Measurements from ENCODE around the gene SH3RF3.

Gene SH3RF3

DNA sequence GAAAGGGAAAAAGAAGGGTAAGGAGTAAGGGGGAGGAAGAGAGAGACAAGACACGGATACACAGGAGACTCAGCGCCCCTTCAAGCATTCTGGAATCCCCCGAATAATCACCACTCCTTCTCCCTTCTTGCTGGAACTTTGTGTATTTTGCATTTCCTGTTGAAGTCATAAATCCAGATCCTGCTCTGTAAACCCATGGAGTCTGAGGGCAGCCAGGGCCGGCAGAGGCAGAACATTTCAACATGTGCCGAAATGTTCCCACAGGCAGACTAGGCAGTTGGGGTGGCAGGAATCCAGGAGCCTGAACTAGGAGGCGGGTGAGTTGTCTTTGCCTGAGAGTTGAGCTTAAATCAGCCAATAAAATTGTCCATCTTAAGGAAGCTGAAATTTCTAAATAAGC lies 193.1 kb downstream of the SH3RF3 start:
- no peak for DNase-seq

DNA sequence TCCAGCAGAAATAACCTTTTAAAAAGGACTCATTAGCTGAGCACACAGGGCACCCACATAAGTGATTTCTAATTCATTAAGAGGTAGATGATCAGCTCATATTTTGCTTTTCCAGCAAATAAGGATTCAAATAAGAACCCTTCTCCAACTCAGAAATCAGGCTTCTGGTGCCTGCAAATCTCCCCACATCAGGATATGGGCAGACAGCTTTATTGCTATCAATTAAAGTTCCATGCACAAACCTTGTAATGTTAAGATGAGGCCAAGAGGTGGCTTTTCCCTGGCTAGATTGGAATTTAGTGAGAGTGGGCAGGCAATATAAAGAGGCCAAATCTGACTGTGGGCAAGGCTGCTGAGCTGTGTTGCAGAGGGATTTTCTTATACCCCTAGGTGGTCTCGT lies 193.6 kb downstream of the SH3RF3 start:
- DNase-seq = no peak

DNA sequence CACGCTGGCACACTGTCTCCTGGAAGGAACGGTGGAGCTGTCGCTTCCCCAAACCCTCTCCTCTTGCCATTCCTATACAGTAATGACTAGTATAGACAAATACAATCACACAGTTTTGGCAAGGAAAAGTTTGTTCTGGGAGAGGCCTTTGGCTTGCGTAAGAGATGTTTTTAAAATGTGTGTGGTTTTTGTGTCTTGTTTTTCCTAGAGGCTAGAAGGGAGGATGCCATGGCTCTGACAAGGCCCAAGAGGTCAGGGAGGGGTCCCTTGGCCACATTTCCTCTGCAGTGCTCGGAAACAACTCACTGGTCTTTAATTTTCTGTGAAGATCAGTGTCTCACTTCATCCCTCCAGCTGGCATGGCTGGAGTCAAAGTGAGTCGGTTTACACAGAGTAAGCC lies 195.9 kb downstream of the SH3RF3 start:
- no peak for DNase-seq

DNA sequence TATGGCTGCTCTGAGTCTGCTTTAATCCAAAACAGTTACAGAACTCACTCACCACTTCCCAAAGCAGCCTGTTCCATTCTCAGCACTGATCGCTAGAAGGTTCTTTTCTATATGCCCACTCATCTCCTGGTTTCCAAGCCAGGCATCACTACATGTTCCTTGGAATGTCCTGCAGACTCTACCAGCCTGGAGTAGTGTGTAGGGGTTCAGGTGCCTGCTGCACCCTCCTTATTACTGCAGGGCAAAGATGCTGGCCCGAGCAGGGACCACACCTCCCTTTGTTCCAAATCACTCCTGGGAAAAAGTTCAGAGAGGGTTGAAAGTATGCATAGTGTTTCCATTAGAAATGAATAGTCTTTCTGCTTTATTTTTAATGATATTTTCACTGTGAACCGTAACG lies 196.6 kb downstream of the SH3RF3 start:
- no peak for DNase-seq

DNA sequence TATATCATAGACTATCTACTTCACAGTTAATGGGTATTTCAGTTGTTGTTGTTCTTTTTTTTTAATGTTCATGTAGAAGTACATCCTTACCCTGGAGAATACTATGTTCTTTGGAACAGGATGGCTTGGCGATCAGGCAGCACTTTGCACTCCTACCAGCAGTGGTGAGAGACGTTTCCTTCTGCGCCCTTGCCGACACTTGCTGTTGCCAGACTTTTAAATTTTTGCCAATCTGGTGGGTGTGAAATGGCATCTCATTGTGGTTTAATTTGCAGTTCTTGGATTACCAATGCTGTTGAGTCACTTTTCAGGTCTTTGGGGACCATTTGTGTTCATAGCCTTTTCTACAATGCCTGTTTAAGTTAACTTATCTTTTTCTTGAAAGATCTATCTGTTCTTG lies 197.3 kb downstream of the SH3RF3 start:
- no peak for DNase-seq

DNA sequence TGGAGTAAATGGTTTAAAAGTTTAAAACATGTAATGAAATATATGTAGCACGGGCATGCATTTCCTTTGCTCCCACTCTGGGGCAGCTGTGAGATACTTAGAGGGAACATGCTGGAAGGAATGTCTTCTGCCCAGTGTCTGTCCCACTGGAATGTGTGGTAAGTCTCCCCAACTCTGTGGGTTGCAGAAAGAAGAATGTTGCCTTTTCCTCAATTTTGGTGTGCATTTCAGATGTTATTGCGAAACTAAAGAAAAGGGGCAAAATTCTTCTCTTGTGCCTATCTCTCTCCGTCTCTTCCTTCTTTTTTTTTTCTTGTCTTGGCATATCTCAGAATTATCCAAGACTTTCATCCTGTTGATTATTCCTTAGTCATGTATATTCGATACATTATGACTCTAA lies 201.1 kb downstream of the SH3RF3 start:
- DNase-seq = no peak

DNA sequence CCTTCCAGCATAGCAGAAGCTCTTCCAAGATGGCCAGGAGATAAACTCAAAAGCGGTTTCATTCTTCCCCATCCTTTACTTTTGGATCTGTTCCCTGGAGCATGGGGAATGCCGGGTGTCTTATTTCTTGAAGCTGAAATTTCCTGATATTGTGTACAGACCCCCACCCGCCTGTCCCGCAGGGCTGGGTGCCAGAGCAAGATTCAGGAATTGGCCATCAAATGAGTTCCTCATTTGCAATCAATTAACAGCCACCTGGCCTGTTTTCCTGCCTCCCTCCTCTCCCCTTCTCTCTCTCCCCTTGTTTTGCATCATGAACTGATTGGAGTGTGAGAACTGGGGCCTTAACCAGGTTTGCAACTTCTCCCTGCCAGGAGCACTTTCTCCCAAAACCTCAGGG lies 202.1 kb downstream of the SH3RF3 start:
- DNase-seq = no peak

DNA sequence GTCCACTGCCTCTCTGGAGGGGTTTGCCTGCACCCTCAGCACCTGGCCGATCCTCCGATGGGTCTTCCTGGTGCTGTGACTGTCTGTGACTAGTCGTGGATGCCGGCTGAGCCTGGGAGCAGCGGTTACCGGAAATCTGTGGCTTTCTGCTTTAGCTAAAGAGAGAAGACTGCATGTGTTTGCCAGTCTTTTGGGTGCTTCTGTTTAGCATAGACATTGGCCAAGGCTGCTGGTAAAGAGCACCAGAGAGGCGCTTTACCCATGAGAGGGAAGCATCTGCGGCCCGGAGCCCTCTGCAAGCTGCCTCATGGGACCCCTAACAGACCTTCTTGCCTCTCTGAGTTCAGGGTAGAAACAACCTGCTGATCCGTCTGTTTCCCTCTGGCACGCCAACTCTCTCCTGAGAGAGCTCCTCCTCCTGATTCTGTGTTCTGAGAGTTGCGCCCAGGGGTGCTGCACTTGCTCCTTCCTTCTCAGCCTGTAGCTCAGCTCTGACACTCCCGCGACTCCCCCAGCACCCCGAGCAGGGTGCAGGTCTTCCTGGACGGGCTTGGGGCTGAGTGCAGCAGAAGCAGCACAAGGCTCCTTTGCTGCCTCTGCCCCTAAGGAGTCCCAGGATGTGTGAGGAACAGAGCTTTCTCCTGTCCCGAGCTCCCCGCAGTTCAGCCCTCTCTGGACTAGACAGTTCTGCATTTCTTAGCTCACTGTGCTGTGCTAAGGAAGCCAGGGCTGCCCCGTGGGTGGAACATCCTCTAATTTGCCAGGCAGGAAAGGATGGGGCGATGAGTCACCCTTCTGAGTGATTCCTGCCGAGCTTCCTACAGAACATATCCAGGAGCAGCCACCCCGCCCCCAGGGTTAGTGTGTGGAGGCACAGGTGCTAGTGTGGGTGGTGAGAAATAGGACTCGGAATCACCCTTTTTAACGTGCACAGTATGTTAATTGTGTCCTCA lies 203.2 kb downstream of the SH3RF3 start:
- DNase-seq = no peak

DNA sequence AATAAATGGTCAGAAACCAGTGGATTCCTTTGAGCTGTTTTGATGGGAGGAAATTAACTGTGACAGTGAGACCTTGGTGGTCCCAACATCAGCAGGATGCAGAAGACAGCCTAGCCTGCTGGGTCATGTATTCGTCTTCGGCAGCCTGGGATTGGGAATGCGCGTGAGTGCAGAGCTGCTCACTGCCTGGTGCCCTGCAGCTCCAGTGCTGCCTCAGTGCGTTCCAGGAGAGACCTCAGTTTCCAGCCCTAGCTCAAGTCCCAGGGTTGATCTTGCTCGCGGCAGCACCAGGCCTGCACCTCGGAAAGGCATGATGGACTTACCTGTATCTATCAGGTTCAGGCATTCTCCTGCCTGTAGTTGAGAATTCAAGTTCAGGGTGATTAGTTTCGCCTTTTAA lies 203.9 kb downstream of the SH3RF3 start:
- DNase-seq = no peak

DNA sequence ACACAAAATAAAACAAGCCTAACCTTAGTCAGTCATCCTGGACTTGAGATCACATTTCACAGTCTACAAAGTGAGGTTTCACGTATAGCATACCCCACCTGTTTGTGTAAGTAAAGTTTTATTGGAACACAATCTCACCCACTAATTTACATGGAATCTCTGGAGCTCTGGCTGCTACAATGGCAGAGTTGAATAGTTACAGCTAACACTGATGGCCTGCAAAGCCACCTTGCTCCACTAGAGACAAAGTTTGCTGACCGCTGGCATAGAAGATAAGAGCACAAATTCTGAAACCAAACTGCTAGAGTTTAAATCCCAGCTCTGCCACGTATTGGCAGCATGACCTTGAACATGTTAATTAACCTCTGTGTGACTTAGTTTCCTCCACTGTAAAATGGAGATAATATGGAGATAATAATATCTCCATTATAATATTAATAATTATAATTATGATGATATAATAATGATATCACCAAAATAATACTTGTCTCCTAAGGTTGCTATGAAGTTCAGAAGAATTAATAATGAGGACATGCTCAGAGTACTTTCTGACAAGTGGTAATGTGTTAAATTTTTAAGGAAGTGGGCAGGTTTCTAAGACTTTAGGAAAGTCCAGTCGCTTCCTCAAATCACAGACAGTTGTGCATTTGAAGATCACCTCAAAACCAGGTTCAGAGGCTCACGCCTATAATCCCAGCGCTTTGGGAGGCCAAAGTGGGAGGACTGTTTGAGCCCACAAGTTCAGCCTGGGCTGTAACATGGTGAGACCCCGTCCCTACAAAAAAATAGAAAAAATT lies 204.6 kb downstream of the SH3RF3 start:
- DNase-seq = no peak

DNA sequence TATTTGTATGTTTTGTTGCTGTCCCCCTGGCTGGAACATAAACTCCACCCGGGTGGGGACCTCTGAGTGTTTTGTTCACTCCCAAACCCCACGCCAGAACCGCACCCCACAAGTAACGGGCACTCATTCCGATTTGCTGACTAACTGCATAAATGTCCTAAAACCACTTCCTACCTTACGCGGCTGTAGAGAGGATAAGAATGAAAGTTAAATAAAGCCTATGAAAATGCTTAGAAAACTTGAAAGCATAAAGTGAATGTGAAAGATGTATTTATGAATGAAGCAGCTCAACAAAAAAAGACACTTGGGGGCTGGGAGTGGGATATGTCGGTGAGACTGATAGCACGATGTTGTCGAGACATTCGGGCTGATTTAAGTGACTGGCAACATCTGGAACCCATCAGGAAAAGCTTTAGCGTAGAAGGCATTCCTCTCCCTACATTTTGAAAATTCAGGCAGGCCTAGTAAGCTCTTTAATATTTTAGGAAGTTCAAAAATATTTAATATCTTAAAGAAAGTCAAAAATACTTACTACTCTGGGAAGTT lies 206.7 kb downstream of the SH3RF3 start:
- no peak for DNase-seq

DNA sequence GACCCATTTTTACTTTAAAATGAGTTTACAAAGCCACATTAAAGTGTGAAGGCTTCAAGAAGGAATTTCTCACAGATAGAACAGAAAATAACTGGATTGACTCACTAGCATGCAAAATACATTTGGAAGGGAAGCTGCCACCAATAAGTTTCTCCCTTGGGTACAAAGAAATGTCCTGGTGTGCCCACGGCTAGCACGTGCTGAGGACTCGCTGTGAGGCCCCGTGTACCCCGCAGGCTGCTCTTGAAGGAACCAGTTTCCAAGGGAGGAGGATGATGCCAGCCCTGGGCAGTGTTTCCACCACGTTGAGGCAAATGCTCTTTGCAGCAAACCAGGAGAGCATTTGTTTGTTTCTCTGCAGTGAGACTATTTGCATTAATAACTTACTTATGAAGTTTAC lies 207.3 kb downstream of the SH3RF3 start:
- no peak for DNase-seq

DNA sequence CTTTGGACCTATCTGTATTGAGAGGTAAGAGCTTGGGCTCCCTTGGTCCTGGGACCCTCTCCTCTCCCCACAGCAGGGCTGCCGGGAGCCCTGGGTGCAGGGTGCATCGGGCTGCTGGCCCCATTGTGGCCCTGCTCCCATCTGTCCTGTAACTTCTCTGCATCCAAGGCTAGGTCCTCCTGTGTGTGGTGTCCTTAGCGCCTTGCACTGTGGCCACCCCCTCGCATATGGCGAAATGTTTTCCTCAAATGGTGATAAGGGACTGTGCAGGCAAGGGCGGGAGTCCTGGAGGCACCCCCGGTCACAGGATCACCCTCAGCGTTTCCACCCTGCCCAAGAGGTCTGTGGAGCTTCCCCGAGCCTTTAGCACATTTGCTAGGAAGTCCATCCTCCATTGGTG lies 208.2 kb downstream of the SH3RF3 start:
- no peak for DNase-seq

DNA sequence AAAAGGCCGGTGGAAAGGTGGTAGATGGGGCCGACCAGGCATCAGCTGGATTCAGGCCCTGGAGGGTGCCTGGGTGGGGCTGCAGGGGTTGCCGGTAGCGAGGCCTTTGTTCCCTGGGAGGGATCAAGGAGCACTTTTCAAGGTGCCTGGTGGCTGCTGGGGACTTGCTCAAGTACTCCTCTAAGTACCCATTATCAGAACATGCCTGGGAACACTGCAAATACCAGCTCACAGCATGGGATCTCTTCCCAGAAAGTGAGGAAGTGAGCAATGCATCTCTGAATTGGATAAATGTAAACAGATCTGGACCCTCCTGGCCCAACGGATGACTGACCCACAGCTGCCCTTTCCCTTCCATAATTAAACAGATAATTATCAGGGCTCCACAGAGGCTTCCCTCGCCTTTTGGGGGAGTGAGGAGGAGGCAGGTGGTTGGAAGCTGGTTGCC lies 210.5 kb downstream of the SH3RF3 start:
- no peak for DNase-seq

DNA sequence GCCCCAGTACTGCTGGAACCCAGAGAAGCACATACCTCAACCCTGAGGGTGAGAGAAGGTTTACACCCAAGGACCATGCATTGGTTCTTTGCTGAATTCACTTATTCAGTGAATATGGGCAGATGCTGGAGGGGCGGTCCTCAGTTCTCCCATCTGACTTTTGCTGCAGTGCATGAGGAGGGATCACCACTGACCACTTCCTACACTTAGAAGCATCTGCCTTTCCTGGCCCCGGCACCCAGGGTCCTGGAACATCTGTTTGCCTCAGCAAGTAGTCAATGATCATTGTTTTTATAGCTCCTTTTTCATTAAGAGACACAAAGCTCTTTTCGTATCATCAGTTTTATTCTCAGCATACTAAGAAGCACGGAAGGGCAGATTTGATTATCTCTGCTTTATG lies 211.4 kb downstream of the SH3RF3 start:
- no peak for DNase-seq

DNA sequence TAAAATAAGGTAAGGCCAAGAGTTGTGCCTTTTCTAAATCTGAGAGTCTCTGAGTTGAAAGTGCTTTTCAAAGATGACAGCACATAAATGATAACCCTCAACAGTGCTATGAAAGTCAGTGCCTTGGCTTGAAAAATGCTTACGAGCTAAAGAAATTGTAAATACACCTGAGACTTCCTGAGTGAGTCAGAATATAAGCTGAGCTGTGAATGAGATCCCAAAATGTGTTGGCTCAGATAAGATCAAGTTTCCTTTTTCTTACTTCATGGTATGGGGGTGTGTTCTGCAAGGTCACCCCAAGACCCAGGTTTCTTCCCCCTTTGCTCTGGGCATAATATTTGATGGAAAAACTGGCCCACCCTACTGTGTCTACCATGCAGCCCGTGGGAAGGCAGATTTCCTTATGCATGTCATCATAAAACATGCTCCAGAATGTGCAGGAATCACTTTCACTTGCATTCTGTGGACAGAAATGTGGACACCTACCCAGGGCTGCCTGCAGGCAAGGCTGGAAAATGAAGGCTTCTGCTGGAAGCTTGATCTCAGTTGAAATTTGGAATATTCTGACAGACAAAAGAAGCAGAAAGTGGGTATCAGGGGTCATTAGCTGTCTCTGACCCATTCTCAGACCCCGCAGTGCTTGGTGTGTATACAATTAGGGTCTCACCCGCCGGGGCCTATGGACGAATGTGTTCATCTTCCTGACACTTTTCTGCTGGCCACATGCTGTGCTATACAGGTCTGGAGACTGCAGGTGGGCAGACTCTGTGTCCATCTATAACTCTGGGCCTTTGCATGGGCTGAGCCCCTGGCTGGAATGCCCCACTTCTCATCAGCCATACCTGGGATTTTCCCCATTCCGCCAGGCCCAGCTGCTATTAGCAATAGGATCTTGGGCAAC lies 212.6 kb downstream of the SH3RF3 start:
- DNase-seq = no peak

DNA sequence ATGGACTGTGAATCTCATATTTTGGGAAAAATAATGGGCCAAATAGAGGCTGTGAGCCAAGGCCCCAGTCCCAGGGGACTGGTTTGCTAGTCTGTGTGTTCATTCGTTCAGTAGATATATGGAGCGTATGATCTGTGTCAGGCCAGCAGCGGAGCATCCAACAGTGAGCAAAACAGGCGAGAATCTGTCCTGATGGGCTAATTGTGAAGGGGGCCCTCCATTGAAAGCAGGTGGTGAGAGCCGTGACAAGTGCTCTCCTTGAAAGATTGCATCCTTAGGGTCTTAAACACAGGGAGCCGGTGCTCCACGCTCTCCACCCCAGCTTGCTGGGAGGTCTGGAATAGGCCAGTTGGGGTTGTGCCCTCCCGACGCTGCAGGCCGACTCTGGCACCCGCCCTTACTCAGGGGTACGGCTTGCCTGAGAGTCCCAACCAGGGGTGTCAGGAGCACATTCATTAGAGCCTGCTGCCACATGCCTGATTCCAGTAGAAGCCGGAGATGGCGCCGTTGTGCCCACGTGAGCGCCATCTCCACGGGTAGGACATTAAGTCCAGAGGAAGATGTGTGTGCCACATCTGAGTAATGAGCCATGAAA lies 213.3 kb downstream of the SH3RF3 start:
- no peak for DNase-seq

DNA sequence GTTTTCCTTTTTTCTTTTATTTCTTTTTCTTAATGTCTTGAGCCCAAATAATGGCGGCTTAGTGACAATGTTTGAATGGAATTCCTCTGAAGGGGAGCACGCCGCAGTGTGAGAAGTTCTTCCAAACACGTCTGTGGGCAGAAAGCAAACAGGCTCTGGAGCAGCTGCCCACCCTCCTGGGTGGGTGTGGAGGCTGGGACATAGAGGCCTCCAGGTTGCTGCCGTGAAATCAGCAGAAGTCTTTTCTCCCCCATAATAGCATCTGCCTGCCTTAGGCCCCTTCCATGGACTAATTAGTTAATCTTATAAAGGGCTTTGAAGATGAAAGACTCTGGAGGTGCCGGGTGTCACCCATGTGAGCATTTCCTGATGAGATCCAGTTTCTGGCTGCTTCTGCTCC lies 213.9 kb downstream of the SH3RF3 start:
- DNase-seq = no peak

DNA sequence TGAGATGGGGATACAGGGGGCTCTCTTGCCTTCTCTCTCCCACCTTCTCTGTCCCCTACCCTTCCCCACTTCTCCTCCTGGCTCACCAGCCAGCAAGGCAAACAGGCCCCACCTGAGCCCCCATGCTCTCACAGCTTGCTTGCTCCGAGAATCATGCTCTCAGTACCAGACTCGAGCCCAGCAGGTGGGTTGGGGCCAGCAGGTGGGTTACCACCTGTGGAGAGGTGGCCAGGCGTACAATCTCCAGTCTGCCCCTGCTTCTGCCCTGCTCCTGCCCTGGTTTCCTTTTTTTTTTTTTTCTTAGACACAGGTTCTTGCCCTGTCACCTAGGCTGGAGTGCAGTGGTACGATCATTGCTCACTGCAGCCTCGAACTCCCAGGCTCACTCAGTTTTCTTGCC lies 214.5 kb downstream of the SH3RF3 start:
- no peak for DNase-seq

DNA sequence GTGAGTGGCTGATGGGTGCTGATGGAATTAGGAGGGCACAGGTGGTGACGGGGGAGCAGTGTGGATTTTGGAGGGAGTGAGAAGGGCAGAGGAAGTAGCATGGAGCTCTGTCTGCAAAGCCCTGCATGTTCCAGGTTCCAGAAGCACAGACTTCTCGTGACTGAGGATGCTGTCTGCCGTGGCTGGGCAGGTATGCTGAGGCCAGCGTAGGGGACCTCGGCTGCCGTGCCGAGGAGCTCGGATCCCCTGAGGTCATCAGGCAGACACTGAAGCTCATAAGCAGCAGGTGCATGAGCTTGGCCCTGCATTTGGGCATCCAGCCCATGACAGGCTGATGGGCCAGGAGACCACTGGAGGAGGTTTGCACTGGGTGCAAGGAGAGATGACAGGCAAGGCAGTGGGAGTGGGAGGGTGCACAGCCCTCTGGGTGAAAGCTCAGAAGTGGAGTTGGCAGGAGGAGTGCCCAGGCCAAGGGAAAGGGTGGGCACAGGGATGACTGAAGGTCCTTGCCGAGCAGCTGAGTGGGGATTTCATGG lies 215.3 kb downstream of the SH3RF3 start:
- no peak for DNase-seq

DNA sequence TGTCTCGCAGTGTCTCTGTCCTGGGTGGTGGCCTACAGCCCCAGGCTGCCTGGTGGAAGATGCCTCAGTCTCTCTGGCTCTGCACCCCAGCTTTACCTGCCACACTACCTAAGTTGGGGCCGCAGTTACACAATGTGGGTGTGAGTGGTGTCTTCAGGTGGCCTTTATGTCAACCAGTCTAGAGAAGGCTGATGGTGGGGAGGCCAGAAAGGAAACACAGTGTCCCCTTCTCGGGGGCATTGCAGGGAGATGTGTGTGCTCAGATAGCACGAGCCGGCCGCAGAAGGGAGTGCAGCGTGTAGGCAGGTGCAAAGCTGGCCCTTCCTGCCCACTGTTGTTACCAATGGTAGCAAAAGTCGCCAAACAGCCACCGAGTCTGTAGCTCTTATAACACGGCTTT lies 216.1 kb downstream of the SH3RF3 start:
- no peak for DNase-seq

Measured in NCI-H2029 treated with DMSO at 0.1 percent for 48 hours (cell line).